Measurements from ENCODE around the gene EYS. TPM values are rescaled to one million over a fixed set of nuclear protein-coding genes. Genes with fewer than 3 reads are reported as not detected.

Gene EYS
- polyA plus RNA-seq, 3 donors: 0.69 to 0.79 (median 0.70) TPM

DNA sequence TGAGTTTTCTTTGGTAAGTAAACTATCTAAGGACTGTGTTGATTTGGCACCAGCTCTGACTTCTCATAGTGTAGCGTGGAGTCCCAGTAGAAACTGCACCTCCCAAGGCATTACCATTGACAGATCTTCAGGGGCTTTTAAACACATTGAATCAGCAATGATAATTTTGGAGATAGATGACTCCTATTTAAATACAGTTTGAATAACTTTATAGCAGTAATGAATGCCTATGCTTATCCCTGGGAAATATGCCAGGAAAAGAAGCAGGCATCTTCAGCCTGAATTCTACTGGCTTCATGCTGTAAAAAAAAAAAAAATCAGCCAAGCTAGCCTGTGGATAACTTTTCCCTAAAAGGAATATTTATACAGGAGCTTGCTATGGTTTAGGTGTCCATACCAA, 895.9 kb downstream of the EYS start:
- DNase-seq (ENCODE audit: extremely low read depth in 1 of 11, low read depth in 9 of 11, low spot score in 4 of 11): no peak

DNA sequence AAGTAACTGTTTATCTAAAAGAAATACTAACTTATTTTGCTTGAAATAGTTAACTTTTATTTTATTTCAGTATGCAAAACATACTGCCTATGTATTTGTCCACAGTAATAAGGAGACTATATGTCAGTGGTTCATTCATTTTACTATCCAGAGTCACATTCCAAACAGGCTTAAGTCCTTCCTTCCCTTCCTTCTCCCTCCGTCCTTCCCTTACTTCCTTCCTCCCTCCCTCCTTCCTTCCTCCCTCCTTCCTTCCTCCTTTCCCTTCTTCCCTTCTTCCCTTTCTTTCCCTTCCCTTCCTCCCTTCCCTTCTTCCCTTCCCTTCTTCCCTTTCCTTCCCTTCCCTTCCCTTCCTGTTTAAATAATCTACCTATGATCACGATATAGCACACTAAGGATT, 899.2 kb downstream of the EYS start:
- no peak for DNase-seq (ENCODE audit: extremely low read depth in 1 of 11, low read depth in 9 of 11, low spot score in 4 of 11)

DNA sequence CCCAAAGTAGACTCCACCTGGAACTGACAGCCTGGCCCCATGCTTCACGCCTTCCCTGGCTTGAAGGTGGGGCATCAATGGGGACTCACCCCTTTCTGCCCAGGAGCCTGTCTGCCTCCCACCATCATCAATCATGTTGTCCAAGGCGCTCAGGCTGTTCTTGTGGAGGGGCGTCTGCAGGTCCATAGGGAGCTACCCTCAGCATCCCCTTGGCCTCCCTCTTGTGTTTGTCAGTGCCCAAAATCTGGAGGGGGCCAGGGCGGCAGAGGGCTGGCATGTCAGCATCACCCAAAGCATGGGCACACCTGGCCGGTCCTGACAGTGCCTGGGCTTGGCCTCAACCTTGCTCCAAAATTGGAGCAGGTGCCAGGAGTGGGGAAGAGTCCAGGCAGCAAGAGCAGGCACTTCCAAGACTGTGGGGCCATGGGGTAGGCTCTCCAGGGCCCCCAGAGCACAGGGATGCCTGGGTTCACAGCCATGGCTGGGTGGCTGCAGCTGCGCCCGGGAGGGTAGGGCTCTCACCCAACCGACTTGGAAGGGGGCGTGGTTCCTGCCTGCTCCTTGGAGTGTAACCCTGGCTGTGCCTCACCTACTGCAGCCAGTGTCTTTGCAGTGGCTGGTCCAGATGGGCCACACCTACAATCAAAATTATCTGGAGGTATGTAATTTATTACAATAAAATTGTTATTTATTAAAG, 903.4 kb downstream of the EYS start:
- DNase-seq (ENCODE audit: extremely low read depth in 1 of 11, low read depth in 9 of 11, low spot score in 4 of 11): no peak

GRCh38 chr6:64792534-64792933, 914.5 kb downstream of the EYS start:
- no peak for DNase-seq (ENCODE audit: extremely low read depth in 1 of 11, low read depth in 9 of 11, low spot score in 4 of 11)

DNA sequence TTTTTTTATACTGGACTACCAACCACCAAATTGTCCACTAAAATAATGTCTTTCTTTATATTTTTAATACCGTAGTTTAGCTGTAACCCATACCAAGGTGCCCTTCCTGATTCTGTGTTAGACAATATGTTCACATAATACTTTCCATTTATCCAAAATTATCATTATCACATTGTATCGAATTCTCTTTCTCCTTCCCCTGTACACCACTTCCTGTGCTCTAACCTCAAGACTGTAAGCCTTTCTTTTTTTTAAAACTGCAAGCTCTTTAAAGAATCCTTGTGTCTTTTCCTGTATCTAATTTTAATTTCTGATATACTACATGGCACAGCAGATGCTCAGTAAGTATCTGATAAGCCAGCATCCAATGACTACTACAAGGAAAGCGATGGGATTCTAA, 917.5 kb downstream of the EYS start:
- no peak for DNase-seq (ENCODE audit: extremely low read depth in 1 of 11, low read depth in 9 of 11, low spot score in 4 of 11)

DNA sequence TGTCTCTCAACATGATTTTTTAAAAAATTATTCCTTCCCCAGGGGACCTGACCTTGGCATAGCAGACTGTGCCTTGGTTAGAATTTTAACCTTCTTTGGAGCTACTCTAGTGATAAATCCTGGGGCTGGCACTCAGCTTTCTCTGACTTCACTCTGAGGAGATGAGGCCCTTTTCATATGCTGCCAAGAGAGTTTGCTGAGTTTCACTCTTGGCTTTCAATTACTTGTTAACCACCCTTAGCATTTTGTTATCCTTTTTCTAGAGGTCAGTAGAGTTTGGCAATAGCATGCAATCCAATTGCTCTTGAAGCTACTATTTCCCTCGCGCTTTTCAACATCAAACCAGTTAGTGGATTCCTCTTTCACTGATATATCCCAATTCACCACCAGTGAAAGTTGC, 920.3 kb downstream of the EYS start:
- no peak for DNase-seq (ENCODE audit: extremely low read depth in 1 of 11, low read depth in 9 of 11, low spot score in 4 of 11)

- no peak for DNase-seq (ENCODE audit: extremely low read depth in 1 of 11, low read depth in 9 of 11, low spot score in 4 of 11)
Observed at GRCh38 chr6:64782877-64783276, 924.1 kb downstream of the EYS start.

GRCh38 chr6:64777941-64778785, 928.9 kb downstream of the EYS start:
- DNase-seq (ENCODE audit: extremely low read depth in 1 of 11, low read depth in 9 of 11, low spot score in 4 of 11): no peak

GRCh38 chr6:64776359-64776758, 930.7 kb downstream of the EYS start:
- no peak for DNase-seq (ENCODE audit: extremely low read depth in 1 of 11, low read depth in 9 of 11, low spot score in 4 of 11)

DNA sequence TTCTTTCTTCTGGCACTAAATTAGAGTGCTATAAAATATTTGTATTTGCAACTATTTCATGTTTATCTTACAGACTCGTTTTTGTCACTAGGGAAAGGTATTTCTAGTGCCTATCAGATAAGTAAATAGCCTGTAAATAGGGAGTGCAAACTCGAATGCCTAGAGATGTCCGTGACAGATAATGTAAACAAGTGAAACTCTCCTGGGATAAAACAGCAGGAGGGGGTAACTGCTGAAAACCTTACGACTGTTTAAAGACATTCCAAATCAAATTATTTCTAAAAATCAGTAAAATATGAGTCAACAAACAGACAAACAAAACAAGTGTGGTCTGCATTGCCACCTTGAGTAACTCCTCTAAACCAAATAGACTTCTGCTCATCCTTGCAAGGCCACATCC, 932.1 kb downstream of the EYS start:
- DNase-seq (ENCODE audit: extremely low read depth in 1 of 11, low read depth in 9 of 11, low spot score in 4 of 11): no peak

- DNase-seq (ENCODE audit: extremely low read depth in 1 of 11, low read depth in 9 of 11, low spot score in 4 of 11): no peak
Observed at GRCh38 chr6:64750910-64751309, 956.1 kb downstream of the EYS start.

DNA sequence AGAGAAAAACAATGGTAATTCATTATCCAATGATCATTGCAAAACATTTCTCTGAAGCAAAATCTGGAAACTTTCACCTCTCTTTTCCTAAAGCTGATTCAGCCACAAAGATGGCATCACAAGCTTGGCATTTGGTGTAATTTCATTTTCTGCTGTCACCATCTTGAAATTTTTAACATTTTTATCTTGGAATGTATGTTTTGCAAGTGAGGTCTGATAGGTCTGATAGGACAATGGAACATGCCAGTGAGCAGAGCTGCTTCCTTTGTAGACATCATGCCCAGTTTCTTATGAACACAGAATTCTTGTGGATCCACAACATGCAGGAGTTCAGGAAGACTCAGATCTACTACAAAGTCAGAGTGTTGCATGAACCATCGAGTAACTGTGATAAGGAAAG, 969.6 kb downstream of the EYS start:
- DNase-seq (ENCODE audit: extremely low read depth in 1 of 11, low read depth in 9 of 11, low spot score in 4 of 11): no peak

- DNase-seq (ENCODE audit: extremely low read depth in 1 of 11, low read depth in 9 of 11, low spot score in 4 of 11): no peak
Observed at GRCh38 chr6:64736421-64736950, 970.5 kb downstream of the EYS start.

DNA sequence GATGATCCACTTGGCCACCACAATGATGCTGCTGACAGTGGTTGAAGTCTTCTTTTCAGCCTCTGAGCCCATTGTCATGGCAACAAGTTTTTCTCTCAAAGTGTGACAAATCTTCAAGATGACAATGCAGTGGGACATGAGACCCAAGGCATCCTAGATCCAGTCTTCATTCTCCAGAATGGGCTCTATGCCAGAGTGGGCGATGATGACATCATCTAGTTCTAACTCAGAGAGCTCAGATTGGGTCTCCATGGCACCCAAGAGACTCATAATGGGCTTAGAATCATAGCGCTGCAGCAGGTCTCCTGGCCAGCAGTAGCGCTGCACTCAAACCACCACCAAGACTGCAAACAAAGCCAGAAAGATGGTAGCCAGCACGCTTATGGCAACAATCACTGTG, 973.6 kb downstream of the EYS start:
- no peak for DNase-seq (ENCODE audit: extremely low read depth in 1 of 11, low read depth in 9 of 11, low spot score in 4 of 11)

DNA sequence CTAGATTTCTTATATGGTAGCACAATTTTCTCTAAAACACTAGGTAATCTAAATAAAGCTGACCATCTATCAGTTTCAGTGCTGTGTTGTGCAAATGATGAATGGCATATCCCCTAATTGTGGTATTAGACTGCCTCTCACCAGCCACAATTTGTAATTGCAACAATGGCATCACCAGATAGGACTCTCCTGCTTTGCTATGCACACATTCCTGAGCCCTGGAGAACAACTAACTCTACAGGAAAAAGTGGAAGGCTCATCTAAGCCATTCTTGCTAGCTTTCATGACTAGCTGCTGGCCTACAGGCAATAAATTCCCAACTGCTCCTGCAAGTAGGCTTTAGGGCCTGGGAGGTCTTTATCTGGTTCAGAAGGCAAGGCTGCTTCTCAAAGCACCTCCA, 974.1 kb downstream of the EYS start:
- DNase-seq (ENCODE audit: extremely low read depth in 1 of 11, low read depth in 9 of 11, low spot score in 4 of 11): no peak

- DNase-seq (ENCODE audit: extremely low read depth in 1 of 11, low read depth in 9 of 11, low spot score in 4 of 11): no peak
Observed at GRCh38 chr6:64729522-64729921, 977.5 kb downstream of the EYS start.

GRCh38 chr6:64727075-64727474, 980.0 kb downstream of the EYS start:
- no peak for DNase-seq (ENCODE audit: extremely low read depth in 1 of 11, low read depth in 9 of 11, low spot score in 4 of 11)

GRCh38 chr6:64724091-64724490, 982.9 kb downstream of the EYS start:
- DNase-seq (ENCODE audit: extremely low read depth in 1 of 11, low read depth in 9 of 11, low spot score in 4 of 11): no peak

- no peak for DNase-seq (ENCODE audit: extremely low read depth in 1 of 11, low read depth in 9 of 11, low spot score in 4 of 11)
Observed at GRCh38 chr6:64723327-64724058, 983.5 kb downstream of the EYS start.

DNA sequence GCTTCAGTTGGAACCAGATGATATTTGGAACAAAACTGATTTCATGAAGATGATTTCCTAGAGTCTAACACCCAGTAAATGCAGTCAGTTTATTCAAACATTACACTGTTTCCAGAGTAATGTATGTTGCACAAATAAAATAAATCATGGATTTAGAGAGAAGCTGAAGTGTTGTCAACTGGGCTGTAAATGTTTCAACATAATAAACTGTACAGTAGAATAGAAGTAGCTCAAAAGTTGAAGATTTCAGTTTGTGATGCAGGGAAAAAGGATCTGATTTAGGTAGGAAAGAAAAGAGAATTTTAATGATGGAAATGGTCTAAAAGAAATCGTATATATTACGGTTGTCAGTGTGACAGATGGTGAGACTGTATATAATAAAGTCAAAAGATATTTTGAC, 985.2 kb downstream of the EYS start:
- DNase-seq (ENCODE audit: extremely low read depth in 1 of 11, low read depth in 9 of 11, low spot score in 4 of 11): no peak
